ENCODE results near the gene NSUN5.
"Not testable (repeated sequence)": the region's sequence is repeated elsewhere in the genome, so short reads cannot be mapped to it uniquely, and the experiment has no call there.

DNA sequence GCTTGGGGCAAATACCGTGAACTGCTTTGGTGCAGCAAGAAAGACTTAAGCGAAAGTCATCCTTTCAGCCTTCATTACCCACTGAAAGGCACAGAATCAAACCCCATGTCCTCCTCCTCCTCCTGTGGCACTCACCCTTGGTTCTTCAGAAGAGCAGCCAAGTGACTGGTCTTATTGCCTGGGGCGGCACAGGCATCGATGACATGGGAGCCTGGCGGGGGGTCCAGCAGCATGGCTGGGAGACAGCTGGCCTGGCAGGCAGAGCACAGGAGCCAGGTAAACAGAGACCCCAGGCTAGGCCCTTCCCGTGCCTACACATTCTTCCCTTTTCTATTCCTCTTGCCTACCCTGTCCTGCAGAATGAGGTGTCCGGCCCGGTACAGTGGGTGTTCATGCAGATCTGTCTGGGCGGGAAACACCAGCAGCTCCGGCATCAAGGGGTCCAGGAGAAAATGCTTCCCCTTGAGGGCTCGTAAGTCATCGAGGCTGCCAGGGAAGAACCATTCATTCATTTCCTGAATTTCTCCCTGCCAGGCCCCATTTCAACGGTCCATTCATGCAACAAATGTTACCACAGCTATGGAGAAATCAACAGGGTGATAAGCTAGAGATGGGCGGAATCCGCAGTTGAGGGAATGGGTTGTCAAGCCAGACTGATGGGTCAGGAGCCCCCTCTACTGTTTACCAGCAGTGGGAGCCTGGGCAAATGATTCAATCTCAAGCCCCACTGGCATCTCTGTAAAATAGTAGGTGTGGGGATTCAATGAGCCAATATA lies 3.8 kb downstream of the NSUN5 start:
- TF ChIP-seq CTCF, POLR2A (IDR thresholded peaks at IDR 0.05): not testable (repeated sequence)

All from ovary (tissue), 3 donors.